TTC549 (cell line): ENCODE measurements around the gene REXO5.

Experiments used
- FAIRE-seq: peaks from 2 replicates; lab custom pipeline; 2012; peaks lifted over from hg19 to GRCh38; lab: Jason Lieb, UNC

Gene REXO5

GRCh38 chr16:20871941-20872815, 65.9 kb downstream of the REXO5 start:
- no peak for FAIRE-seq

- FAIRE-seq: no peak
Measured at GRCh38 chr16:20873331-20873730, 67.0 kb downstream of the REXO5 start.

GRCh38 chr16:20874088-20874581, 67.8 kb downstream of the REXO5 start:
- no peak for FAIRE-seq

- no peak for FAIRE-seq
Measured at GRCh38 chr16:20875355-20875650, 69.0 kb downstream of the REXO5 start.

GRCh38 chr16:20878682-20879147, 72.4 kb downstream of the REXO5 start:
- FAIRE-seq: no peak

- FAIRE-seq: no peak
Measured at GRCh38 chr16:20879175-20880040, 73.1 kb downstream of the REXO5 start.

- FAIRE-seq: no peak
Measured at GRCh38 chr16:20880867-20881502, 74.7 kb downstream of the REXO5 start.

- FAIRE-seq: no peak
Measured at GRCh38 chr16:20881503-20881878, 75.2 kb downstream of the REXO5 start.

GRCh38 chr16:20883554-20884239, 77.4 kb downstream of the REXO5 start:
- no peak for FAIRE-seq

GRCh38 chr16:20884240-20884556, 77.9 kb downstream of the REXO5 start:
- no peak for FAIRE-seq

- no peak for FAIRE-seq
Measured at GRCh38 chr16:20886320-20886719, 80.0 kb downstream of the REXO5 start.

- no peak for FAIRE-seq
Measured at GRCh38 chr16:20887207-20887606, 80.9 kb downstream of the REXO5 start.

- no peak for FAIRE-seq
Measured at GRCh38 chr16:20889625-20890275, 83.4 kb downstream of the REXO5 start.

- FAIRE-seq: no peak
Measured at GRCh38 chr16:20894388-20894787, 88.1 kb downstream of the REXO5 start.

- no peak for FAIRE-seq
Measured at GRCh38 chr16:20897253-20897897, 91.0 kb downstream of the REXO5 start.

- no peak for FAIRE-seq
Measured at GRCh38 chr16:20897922-20898321, 91.6 kb downstream of the REXO5 start.

GRCh38 chr16:20899071-20899470, 92.7 kb downstream of the REXO5 start:
- FAIRE-seq: no peak
